Measurements from ENCODE around the gene SNX5. TPM values are rescaled to one million over a fixed set of nuclear protein-coding genes. Genes with fewer than 3 reads are reported as not detected.

Gene SNX5
- total and polyA plus RNA-seq, 9 of the 15 experiments (the other 6 are each of a cell fraction or from before 2014, with no cell fraction given): 53.5 to 276 (median 160) TPM

GRCh38 chr20:17958373-17959256 lies 10.0 kb downstream of the SNX5 start (continued):
- TF ChIP-seq ARID3A (IDR thresholded peaks at IDR 0.05; ENCODE audit: borderline replicate concordance, low read depth, low read length) (peak; percentile 58; the same call in 1 of the 2 replicates), FOXM1 (IDR thresholded peaks at IDR 0.05; ENCODE audit: low read depth) (peak; percentile 89), FOXM1 (CRISPR knock-in tag; IDR thresholded peaks at IDR 0.05; ENCODE audit: low read depth) (no peak), TCFL5 (CRISPR knock-in tag; conservative IDR thresholded peaks at IDR 0.05) (no peak), RBM14 (IDR thresholded peaks at IDR 0.05; ENCODE audit: borderline replicate concordance, insufficient read depth, low read depth, low read length) (no peak), ZZZ3 (IDR thresholded peaks at IDR 0.05) (no peak), ETV1 (tag; conservative IDR thresholded peaks at IDR 0.05; ENCODE audit: low read depth) (peak; percentile 70), CCNT2 (IDR thresholded peaks at IDR 0.05; ENCODE audit: borderline replicate concordance, extremely low read depth, insufficient read length, low read depth, low read length) (peak; percentile 54), TBP (optimal IDR thresholded peaks at IDR 0.05; ENCODE audit: low read depth, low read length) (no peak), ZNF165 (CRISPR knock-in tag; IDR thresholded peaks at IDR 0.05; ENCODE audit: borderline replicate concordance) (no peak), FOXJ2 (tag; IDR thresholded peaks at IDR 0.05) (peak; percentile 52; the same call in 1 of the 2 replicates), POLR2A (conservative IDR thresholded peaks at IDR 0.05) (no peak), SRF (CRISPR knock-in tag; IDR thresholded peaks at IDR 0.05) (no peak), MLLT1 (IDR thresholded peaks at IDR 0.05) (no peak), SMAD2 (IDR thresholded peaks at IDR 0.05; ENCODE audit: low read depth, low read length) (no peak), E2F1 (CRISPR knock-in tag; IDR thresholded peaks at IDR 0.05) (no peak), SMAD4 (CRISPR knock-in tag; conservative IDR thresholded peaks at IDR 0.05) (peak; percentile 75), ZNF766 (CRISPR knock-in tag; conservative IDR thresholded peaks at IDR 0.05) (peak; percentile 55; the same call in 1 of the 2 replicates)
- TF ChIP-seq, protein P1, sequence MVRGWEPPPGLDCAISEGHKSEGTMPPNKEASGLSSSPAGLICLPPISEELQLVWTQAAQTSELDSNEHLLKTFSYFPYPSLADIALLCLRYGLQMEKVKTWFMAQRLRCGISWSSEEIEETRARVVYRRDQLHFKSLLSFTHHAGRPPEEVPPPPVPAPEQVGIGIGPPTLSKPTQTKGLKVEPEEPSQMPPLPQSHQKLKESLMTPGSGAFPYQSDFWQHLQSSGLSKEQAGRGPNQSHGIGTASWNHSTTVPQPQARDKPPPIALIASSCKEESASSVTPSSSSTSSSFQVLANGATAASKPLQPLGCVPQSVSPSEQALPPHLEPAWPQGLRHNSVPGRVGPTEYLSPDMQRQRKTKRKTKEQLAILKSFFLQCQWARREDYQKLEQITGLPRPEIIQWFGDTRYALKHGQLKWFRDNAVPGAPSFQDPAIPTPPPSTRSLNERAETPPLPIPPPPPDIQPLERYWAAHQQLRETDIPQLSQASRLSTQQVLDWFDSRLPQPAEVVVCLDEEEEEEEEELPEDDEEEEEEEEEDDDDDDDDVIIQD (CRISPR knock-in tag; IDR thresholded peaks at IDR 0.05): no peak

Data from K562 (cell line).